GM23338 (cell line): Measurements from ENCODE around the gene EVL. TPM values are rescaled to one million over a fixed set of nuclear protein-coding genes. Genes with fewer than 3 reads are reported as not detected.

Experiments
- ATAC-seq: fragments of 200-7000 bp; cut with Tn5 transposase; 3 replicates; pipeline ENCODE4 v1.9.1; 2020
- DNase-seq: peaks from one replicate; pipeline ENCODE4 v3.0.0-alpha.2; 2015; ENCODE audit warnings: low spot score
- H2AFZ ChIP-seq: fragments of 200-600 bp; sonication (generic); 2 replicates; pipeline ENCODE4 v1.8.0; 2016; ENCODE audit warnings: antibody characterized with exemption, mild to moderate bottlenecking, moderate library complexity
- H3F3A ChIP-seq: fragments of 200-600 bp; sonication (generic); replicated peaks from 2 replicates; pipeline ENCODE4 v1.8.0; 2017; ENCODE audit warnings: antibody characterized with exemption, mixed run types, low read depth
- H3K27ac ChIP-seq: fragments of 200-600 bp; sonication (generic); 2 replicates; pipeline ENCODE4 v1.6.1; 2016; ENCODE audit warnings: low read depth
- H3K27me3 ChIP-seq: fragments of 200-600 bp; sonication (generic); 2 replicates; pipeline ENCODE4 v1.8.0; 2016; ENCODE audit warnings: mild to moderate bottlenecking, mixed run types, moderate library complexity; ENCODE audit not compliant: insufficient read depth
- H3K36me3 ChIP-seq: fragments of 200-600 bp; sonication (generic); 2 replicates; pipeline ENCODE4 v1.8.0; 2016; ENCODE audit warnings: mild to moderate bottlenecking; ENCODE audit not compliant: insufficient read depth
- H3K4me1 ChIP-seq: fragments of 200-600 bp; sonication (generic); 2 replicates; pipeline ENCODE4 v1.8.0; 2016; ENCODE audit warnings: mild to moderate bottlenecking, moderate library complexity; ENCODE audit not compliant: insufficient read depth
- H3K4me2 ChIP-seq: fragments of 200-600 bp; sonication (generic); 2 replicates; pipeline ENCODE4 v1.7.1; 2017; ENCODE audit warnings: mixed run types
- H3K4me3 ChIP-seq: fragments of 200-600 bp; sonication (generic); 2 replicates; pipeline ENCODE4 v1.6.1; 2016; ENCODE audit warnings: mixed run types
- H3K79me2 ChIP-seq: fragments of 200-600 bp; sonication (generic); replicated peaks from 2 replicates; pipeline ENCODE4 v1.8.0; 2017; ENCODE audit warnings: mild to moderate bottlenecking; ENCODE audit not compliant: insufficient read depth
- H3K9me2 ChIP-seq: fragments of 200-600 bp; sonication (generic); 2 replicates; pipeline ENCODE4 v1.8.0; 2017; ENCODE audit not compliant: insufficient read depth
- H4K20me1 ChIP-seq: fragments of 200-600 bp; sonication (generic); replicated peaks from 2 replicates; pipeline ENCODE4 v1.8.0; 2017; ENCODE audit warnings: mild to moderate bottlenecking; ENCODE audit not compliant: insufficient read depth
- H3K27ac Mint-ChIP-seq: 2 replicates; pipeline ENCODE4 v1.8.0; 2020; ENCODE audit warnings: inconsistent platforms, mild to moderate bottlenecking, moderate library complexity, mixed read lengths
- H3K27me3 Mint-ChIP-seq: 3 replicates; pipeline ENCODE4 v1.8.0; 2022; ENCODE audit warnings: low read depth, mild to moderate bottlenecking, moderate library complexity, mixed read lengths, inconsistent platforms; ENCODE audit not compliant: insufficient read depth, poor library complexity
- H3K36me3 Mint-ChIP-seq: 3 replicates; pipeline ENCODE4 v1.8.0; 2021; ENCODE audit warnings: low read depth, mild to moderate bottlenecking, inconsistent platforms, moderate library complexity, mixed read lengths
- H3K4me1 Mint-ChIP-seq: 3 replicates; pipeline ENCODE4 v1.8.0; 2020; ENCODE audit warnings: mild to moderate bottlenecking, inconsistent platforms, mixed read lengths
- H3K4me3 Mint-ChIP-seq: 3 replicates; pipeline ENCODE4 v1.8.0; 2021; ENCODE audit warnings: moderate library complexity, mild to moderate bottlenecking, inconsistent platforms, mixed read lengths
- H3K9me3 Mint-ChIP-seq: 3 replicates; pipeline ENCODE4 v1.8.0; 2020; ENCODE audit warnings: moderate library complexity, mild to moderate bottlenecking, inconsistent platforms, mixed read lengths
- CREB1 ChIP-seq: fragments of 250-450 bp; sonication (Bioruptor Pico); IDR thresholded peaks from 2 replicates; pipeline ENCODE4 v1.5.0; 2020; ENCODE audit warnings: low read depth, mild to moderate bottlenecking, moderate library complexity
- CTCF ChIP-seq, 2 experiments: fragments of 200-600 bp in 1 of 2; sonication (generic) in 1 of 2; conservative IDR thresholded peaks; 2 replicates each; pipeline versions ENCODE4 v1.5.1 to v1.6.1; 2016 to 2017; ENCODE audit warnings: antibody characterized with exemption in 2 of 2, low read depth in 2 of 2, mild to moderate bottlenecking in 2 of 2, moderate library complexity in 1 of 2
- ETS1 ChIP-seq: IDR thresholded peaks from 2 replicates; pipeline ENCODE4 v1.6.1; 2016; ENCODE audit warnings: antibody characterized with exemption
- JUNB ChIP-seq: IDR thresholded peaks from one replicate; pipeline ENCODE4 v1.6.1; 2016; ENCODE audit warnings: antibody characterized with exemption; ENCODE audit not compliant: unreplicated experiment
- NANOG ChIP-seq: IDR thresholded peaks from 2 replicates; pipeline ENCODE4 v1.6.1; 2016; ENCODE audit warnings: antibody characterized with exemption, borderline replicate concordance
- POLR2AphosphoS5 ChIP-seq: IDR thresholded peaks from 2 replicates; pipeline ENCODE4 v1.6.1; 2016; ENCODE audit warnings: antibody characterized with exemption, low read depth
- REST ChIP-seq: IDR thresholded peaks from one replicate; pipeline ENCODE4 v1.6.1; 2018; ENCODE audit warnings: antibody characterized with exemption; ENCODE audit not compliant: unreplicated experiment
- ZNF114 ChIP-seq: fragments of 250-450 bp; sonication (Bioruptor Pico); IDR thresholded peaks from 2 replicates; pipeline ENCODE4 v1.5.0; 2020; ENCODE audit warnings: mild to moderate bottlenecking, moderate library complexity
- ZNF331 ChIP-seq: fragments of 250-450 bp; sonication (Bioruptor Pico); IDR thresholded peaks from 2 replicates; pipeline ENCODE4 v1.5.0; 2020; ENCODE audit warnings: low read depth, mild to moderate bottlenecking, moderate library complexity
- ZNF462 ChIP-seq: fragments of 250-450 bp; sonication (Bioruptor Pico); IDR thresholded peaks from 2 replicates; pipeline ENCODE4 v1.5.0; 2020; ENCODE audit warnings: mild to moderate bottlenecking, moderate library complexity
- polyA plus RNA-seq: library from polyadenylated mRNA; unstranded; fragments of >200 nt; fragmentation: Nextera tagmentation; extraction: Ambion mirVana; gene quantifications from 2 replicates; pipeline ENCODE4 v1.2.1, GENCODE V29; 2016
- total RNA-seq: library from RNA; depleted of rRNA; stranded (reverse); fragments of >200 nt; shearing (Covaris generic); gene quantifications from 2 replicates; pipeline ENCODE4 v1.2.3, GENCODE V29; 2014

Gene EVL
- total and polyA plus RNA-seq, 2 experiments from 2014 or later, result 28.2 to 50.5 TPM

GRCh38 chr14:100060760-100061159 is 4.5 kb upstream of the EVL start:
- no peak overlapping the region for H3K4me3 ChIP-seq
- H3F3A ChIP-seq, result no peaks in the 10 kb centered on the region
- Mint-ChIP-seq H3K9me3 (no peaks in the 10 kb centered on the region), H3K36me3 (no peaks in the 10 kb centered on the region), H3K27ac (no peak overlapping the region), H3K27me3 (no peaks in the 10 kb centered on the region), H3K4me1 (peaks cover 2% of the 10 kb centered on the region; the same call in 1 of the 3 replicates), H3K4me3 (no peak overlapping the region)
- H3K4me2 ChIP-seq, result no peak overlapping the region
- H3K27ac ChIP-seq, result no peak overlapping the region
- no peaks in the 10 kb centered on the region for H3K36me3 ChIP-seq
- ATAC-seq, result no peak
- peaks cover 10% of the 10 kb centered on the region; the same call in 1 of the 2 replicates for H4K20me1 ChIP-seq
- H3K4me1 ChIP-seq, result no peaks in the 10 kb centered on the region
- H3K9me2 ChIP-seq, result no peaks in the 10 kb centered on the region
- H2AFZ ChIP-seq, result no peak overlapping the region
- TF ChIP-seq JUNB (no peak), NANOG (no peak), ZNF331 (no peak)
- DNase-seq, result no peak
- no peaks in the 10 kb centered on the region for H3K27me3 ChIP-seq
- H3K79me2 ChIP-seq, result no peaks in the 10 kb centered on the region; the same call in 1 of the 2 replicates

- 0 out of 2 replicates have a peak, but pooled peaks cover 6% of the 10 kb centered on the region for H4K20me1 ChIP-seq
- no peak overlapping the region for H3K27ac Mint-ChIP-seq
- no peaks in the 10 kb centered on the region; the same call in 1 of the 2 replicates for H3K79me2 ChIP-seq
- TF ChIP-seq ZNF331 (no peak), CTCF (conservative IDR thresholded peaks at IDR 0.05; ENCODE audit: low read depth in 2 of 2) (no peak), JUNB (no peak), ETS1 (no peak), ZNF114 (no peak), ZNF462 (CRISPR knock-in tag) (no peak), REST (no peak), POLR2AphosphoS5 (no peak), CREB1 (no peak)
Measured at GRCh38 chr14:100062590-100062989, 2.6 kb upstream of the EVL start.

More at GRCh38 chr14:100062590-100062989, 2.6 kb upstream of the EVL start:
- Histone ChIP-seq H3K27me3 (no peaks in the 10 kb centered on the region), H3K27ac (no peak overlapping the region), H3K4me3 (no peak overlapping the region), H3K4me2 (no peak overlapping the region), H3K4me1 (no peaks in the 10 kb centered on the region), H3K9me2 (no peaks in the 10 kb centered on the region), H3F3A (no peaks in the 10 kb centered on the region), H2AFZ (no peak overlapping the region), H3K36me3 (no peaks in the 10 kb centered on the region)
- H3K4me1 Mint-ChIP-seq, result peaks cover 10% of the 10 kb centered on the region
- H3K36me3 Mint-ChIP-seq, result no peaks in the 10 kb centered on the region
- H3K9me3 Mint-ChIP-seq, result no peaks in the 10 kb centered on the region
- no peak for ATAC-seq
- no peaks in the 10 kb centered on the region for H3K27me3 Mint-ChIP-seq
- no peak overlapping the region for H3K4me3 Mint-ChIP-seq
- DNase-seq, result no peak
